Measurements from ENCODE around the gene FKBP9.

- TF ChIP-seq CTCF (optimal IDR thresholded peaks at IDR 0.05 in 1 of 3, IDR thresholded peaks at IDR 0.05 in 1 of 3, conservative IDR thresholded peaks at IDR 0.05 in 1 of 3; ENCODE audit: extremely low read depth in 1 of 3, insufficient read depth in 2 of 3, low read length in 3 of 3) (no peak), EZH2 (IDR thresholded peaks at IDR 0.05; ENCODE audit: low read length) (no peak)
Measured at GRCh38 chr7:32935558-32935957, 21.7 kb upstream of the FKBP9 start.

Data from keratinocyte (primary cell).